Caco-2 (cell line): ENCODE data around the gene PPP2R3A. TPM values are rescaled to one million over a fixed set of nuclear protein-coding genes. Genes with fewer than 3 reads are reported as not detected.

ENCODE experiments used
- BruUV-seq: library from RNA; stranded (reverse); fragments of 400-500 nt; replicated peaks from 2 replicates; lab custom pipeline; 2021; lab: Mats Ljungman, UMichigan
- CTCF ChIA-PET: fragments of 300-600 bp; sonication (Branson Sonifier 250); formaldehyde crosslinking; loops from one replicate; lab custom pipeline; 2022; ENCODE audit warnings: antibody characterized with exemption; lab: Charles Lee
- POLR2A ChIA-PET: fragments of 300-600 bp; sonication (Branson Sonifier 250); formaldehyde crosslinking; loops from one replicate; lab custom pipeline; 2022; ENCODE audit warnings: antibody characterized with exemption; lab: Charles Lee
- DNase-seq, 2 experiments: peaks; one replicate each; pipeline versions ENCODE4 v3.0.0 to v3.0.0-alpha.2; 2020 to 2022
- H3K27me3 ChIP-seq: replicated peaks from 2 replicates; pipeline ENCODE4 v1.6.0; 2011; ENCODE audit warnings: low read length; ENCODE audit not compliant: control insufficient read depth, insufficient read depth
- H3K36me3 ChIP-seq: 2 replicates; pipeline ENCODE4 v1.5.1; 2011; ENCODE audit warnings: low read length; ENCODE audit not compliant: control insufficient read depth, insufficient read depth
- H3K4me1 ChIP-seq: fragments of 250-450 bp; sonication (Bioruptor Pico); 2 replicates; pipeline ENCODE4 v1.5.1; 2020; ENCODE audit warnings: mild to moderate bottlenecking
- H3K4me3 ChIP-seq: 2 replicates; pipeline ENCODE4 v1.5.1; 2011; ENCODE audit warnings: low read depth, mild to moderate bottlenecking, control low read depth, low read length
- H3K9me3 ChIP-seq: fragments of 250-450 bp; sonication (Bioruptor Pico); 2 replicates; pipeline ENCODE4 v1.5.1; 2020; ENCODE audit warnings: mild to moderate bottlenecking, moderate library complexity
- H3K27ac Mint-ChIP-seq: one replicate; pipeline ENCODE4 v1.8.0; 2022; ENCODE audit warnings: mixed read lengths; ENCODE audit not compliant: unreplicated experiment
- H3K27me3 Mint-ChIP-seq: one replicate; pipeline ENCODE4 v1.8.0; 2022; ENCODE audit warnings: mixed read lengths; ENCODE audit not compliant: insufficient read depth, unreplicated experiment
- H3K36me3 Mint-ChIP-seq: one replicate; pipeline ENCODE4 v1.8.0; 2022; ENCODE audit warnings: mild to moderate bottlenecking, mixed read lengths; ENCODE audit not compliant: insufficient read depth, unreplicated experiment
- H3K4me1 Mint-ChIP-seq: one replicate; pipeline ENCODE4 v1.8.0; 2022; ENCODE audit warnings: low read depth, mixed read lengths; ENCODE audit not compliant: unreplicated experiment
- H3K4me3 Mint-ChIP-seq: one replicate; pipeline ENCODE4 v1.8.0; 2022; ENCODE audit warnings: mild to moderate bottlenecking, moderate library complexity, mixed read lengths; ENCODE audit not compliant: unreplicated experiment
- H3K9me3 Mint-ChIP-seq: one replicate; pipeline ENCODE4 v1.8.0; 2022; ENCODE audit warnings: mixed read lengths; ENCODE audit not compliant: unreplicated experiment
- intact Hi-C: fragments of 100-400 bp; cut with micrococcal nuclease; formaldehyde crosslinking; loops from one replicate; pipeline ENCODE4 v1.10.0; 2022; ENCODE audit not compliant: unreplicated experiment
- total RNA-seq: library from RNA; stranded (reverse); gene quantifications from 2 replicates; pipeline ENCODE4 v1.2.3, GENCODE V29; 2022
- TF ChIP-seq, protein P1 (sequence below), 2 experiments: fragments of 200-600 bp in 1 of 2; IDR thresholded peaks; 1 replicate in 1 of 2; 2 replicates in 1 of 2; pipeline versions ENCODE4 v1.5.1 to v1.8.0; 2011 to 2022; ENCODE audit warnings: antibody characterized with exemption in 1 of 2, control low read depth in 1 of 2, inconsistent platforms in 1 of 2, low read depth in 1 of 2, low read length in 1 of 2, mild to moderate bottlenecking in 1 of 2, moderate library complexity in 1 of 2; ENCODE audit not compliant: insufficient read depth in 1 of 2, severe bottlenecking in 1 of 2, unreplicated experiment in 1 of 2

The PPP2R3A gene
- total RNA-seq, 1 experiment from 2014 or later, result 9.5 TPM

DNA sequence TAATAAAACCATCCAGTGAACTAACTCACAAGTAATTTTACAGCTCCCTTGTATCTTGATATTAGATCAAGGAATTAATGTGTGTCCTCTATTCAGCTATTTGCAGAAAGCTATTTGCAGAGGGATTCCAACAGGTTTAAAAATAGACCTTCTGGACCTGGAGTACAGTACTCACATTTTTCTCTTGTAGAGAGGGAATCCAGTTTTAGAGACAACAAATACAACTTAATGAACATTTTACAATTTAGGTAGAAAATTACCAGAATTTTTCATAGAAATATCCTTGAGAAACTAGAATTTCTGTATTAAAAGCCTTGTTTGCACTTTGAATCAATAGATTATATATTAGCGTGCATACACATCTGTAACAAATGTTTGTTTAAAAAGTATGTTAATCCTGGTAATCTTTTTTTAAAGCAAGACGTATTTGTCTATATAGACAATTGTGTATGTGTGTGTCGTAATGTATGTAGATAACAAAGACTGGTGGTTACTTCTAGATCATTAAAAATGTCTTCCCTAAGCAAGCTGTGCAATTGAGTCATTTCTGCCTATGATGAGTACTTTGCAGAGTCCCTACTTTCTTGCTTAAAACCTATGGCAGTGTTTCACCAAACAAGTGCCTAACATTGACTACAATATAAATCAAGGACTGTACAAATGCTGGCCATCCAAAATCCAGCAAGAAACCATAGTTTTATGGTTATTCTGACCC is 57.9 kb downstream of the PPP2R3A start:
- Mint-ChIP-seq H3K4me1 (peaks cover 16% of the 10 kb centered on the region), H3K9me3 (no peaks in the 10 kb centered on the region), H3K27me3 (no peaks in the 10 kb centered on the region), H3K4me3 (peak overlapping the region; percentile 17), H3K27ac (no peak overlapping the region), H3K36me3 (no peaks in the 10 kb centered on the region)
- Histone ChIP-seq H3K9me3 (no peaks in the 10 kb centered on the region), H3K4me1 (peaks cover 18% of the 10 kb centered on the region), H3K27me3 (no peaks in the 10 kb centered on the region), H3K4me3 (no peak overlapping the region), H3K36me3 (no peaks in the 10 kb centered on the region; the same call in 1 of the 2 replicates)
- intact Hi-C loops, result loop anchor here (2.0 kb wide), 2 partner anchors 29 to 57 kb away; no protein-coding TSS in a partner anchor
- DNase-seq, result no peak
- no TSS peak for BruUV-seq
- POLR2A ChIA-PET, result interaction anchor here (0.6 kb wide), 1 partner anchor 173 kb away, joined by 12 read pairs; the partner anchor contains the start of gene MSL2
- CTCF ChIA-PET, result interaction anchor here (0.6 to 0.9 kb wide), 2 partner anchors 106 to 118 kb away, joined by 3 read pairs; no protein-coding TSS in a partner anchor
- TF ChIP-seq, protein P1, sequence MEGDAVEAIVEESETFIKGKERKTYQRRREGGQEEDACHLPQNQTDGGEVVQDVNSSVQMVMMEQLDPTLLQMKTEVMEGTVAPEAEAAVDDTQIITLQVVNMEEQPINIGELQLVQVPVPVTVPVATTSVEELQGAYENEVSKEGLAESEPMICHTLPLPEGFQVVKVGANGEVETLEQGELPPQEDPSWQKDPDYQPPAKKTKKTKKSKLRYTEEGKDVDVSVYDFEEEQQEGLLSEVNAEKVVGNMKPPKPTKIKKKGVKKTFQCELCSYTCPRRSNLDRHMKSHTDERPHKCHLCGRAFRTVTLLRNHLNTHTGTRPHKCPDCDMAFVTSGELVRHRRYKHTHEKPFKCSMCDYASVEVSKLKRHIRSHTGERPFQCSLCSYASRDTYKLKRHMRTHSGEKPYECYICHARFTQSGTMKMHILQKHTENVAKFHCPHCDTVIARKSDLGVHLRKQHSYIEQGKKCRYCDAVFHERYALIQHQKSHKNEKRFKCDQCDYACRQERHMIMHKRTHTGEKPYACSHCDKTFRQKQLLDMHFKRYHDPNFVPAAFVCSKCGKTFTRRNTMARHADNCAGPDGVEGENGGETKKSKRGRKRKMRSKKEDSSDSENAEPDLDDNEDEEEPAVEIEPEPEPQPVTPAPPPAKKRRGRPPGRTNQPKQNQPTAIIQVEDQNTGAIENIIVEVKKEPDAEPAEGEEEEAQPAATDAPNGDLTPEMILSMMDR (IDR thresholded peaks at IDR 0.05; ENCODE audit: insufficient read depth in 1 of 2, low read depth in 1 of 2, low read length in 1 of 2, severe bottlenecking in 1 of 2, unreplicated experiment in 1 of 2), result no peak

DNA sequence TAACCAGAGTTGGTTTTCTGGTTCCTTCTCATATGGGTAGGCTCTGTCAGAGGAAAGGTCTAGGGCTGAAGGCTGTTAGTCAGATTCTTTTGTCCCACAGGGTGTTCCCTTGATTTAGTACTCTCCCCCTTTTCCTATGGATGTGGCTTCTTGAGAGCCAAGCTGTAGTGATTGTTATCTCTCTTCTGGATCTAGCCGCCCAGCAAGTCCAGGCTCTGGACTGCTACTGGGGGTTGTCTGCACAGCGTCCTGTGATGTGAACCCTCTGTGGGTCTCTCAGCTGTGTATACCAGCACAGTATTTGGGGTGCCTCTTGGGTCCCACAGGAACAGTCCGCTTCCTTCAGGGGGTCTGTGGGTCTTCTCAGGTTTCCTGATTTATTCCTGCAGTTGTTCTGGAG is 70.8 kb downstream of the PPP2R3A start:
- Histone ChIP-seq H3K4me3 (no peak overlapping the region), H3K4me1 (no peaks in the 10 kb centered on the region), H3K9me3 (no peaks in the 10 kb centered on the region), H3K27me3 (no peaks in the 10 kb centered on the region), H3K36me3 (no peaks in the 10 kb centered on the region)
- intact Hi-C loops, result no loop called here
- no peak for DNase-seq
- Mint-ChIP-seq H3K4me1 (no peaks in the 10 kb centered on the region), H3K27ac (no peak overlapping the region), H3K4me3 (no peak overlapping the region), H3K9me3 (peaks cover 10% of the 10 kb centered on the region), H3K27me3 (no peaks in the 10 kb centered on the region), H3K36me3 (peaks cover 22% of the 10 kb centered on the region)
- POLR2A ChIA-PET, result no interaction called here
- CTCF ChIA-PET, result no interaction called here
- TF ChIP-seq, protein P1 (IDR thresholded peaks at IDR 0.05; ENCODE audit: insufficient read depth in 1 of 2, low read depth in 1 of 2, low read length in 1 of 2, severe bottlenecking in 1 of 2, unreplicated experiment in 1 of 2), result no peak
- BruUV-seq, result no TSS peak

DNA sequence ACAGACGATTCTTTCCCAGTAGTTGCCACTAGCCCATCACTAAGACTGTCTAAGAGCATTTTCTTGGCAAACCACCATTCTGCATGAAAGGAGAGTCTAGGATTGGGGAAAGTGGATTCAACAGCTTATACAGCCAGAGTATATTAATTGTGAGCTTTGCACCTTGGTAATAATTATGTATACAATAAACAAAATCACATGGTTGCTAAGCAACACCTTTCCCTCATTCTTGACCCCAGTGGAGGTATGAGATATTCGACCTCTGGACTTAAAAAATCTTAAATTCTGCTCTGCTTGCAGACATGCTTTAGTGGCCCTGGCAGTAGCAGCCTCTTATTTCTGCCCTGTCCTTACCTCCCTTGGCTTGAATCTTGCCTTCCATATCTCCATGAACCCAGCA is 73.1 kb downstream of the PPP2R3A start:
- TF ChIP-seq, protein P1 (IDR thresholded peaks at IDR 0.05; ENCODE audit: insufficient read depth in 1 of 2, low read depth in 1 of 2, low read length in 1 of 2, severe bottlenecking in 1 of 2, unreplicated experiment in 1 of 2), result no peak
- no peak overlapping the region for H3K4me3 ChIP-seq
- ChIA-PET CTCF (no interaction called here), POLR2A (no interaction called here)
- no peaks in the 10 kb centered on the region for H3K27me3 ChIP-seq
- BruUV-seq, result no TSS peak
- Mint-ChIP-seq H3K36me3 (peaks cover 10% of the 10 kb centered on the region), H3K9me3 (no peaks in the 10 kb centered on the region), H3K27me3 (no peaks in the 10 kb centered on the region), H3K4me1 (no peaks in the 10 kb centered on the region), H3K27ac (no peak overlapping the region), H3K4me3 (no peak overlapping the region)
- no peaks in the 10 kb centered on the region for H3K9me3 ChIP-seq
- no peaks in the 10 kb centered on the region for H3K4me1 ChIP-seq
- no peaks in the 10 kb centered on the region for H3K36me3 ChIP-seq
- DNase-seq, result no peak
- intact Hi-C loops, result no loop called here
